GM20000 (cell line): ENCODE measurements around the gene NPSR1.
"Not testable (repeated sequence)": the region's sequence is repeated elsewhere in the genome, so short reads cannot be mapped to it uniquely, and the experiment has no call there.

Experiments used
- DNase-seq: peaks from one replicate; pipeline ENCODE4 v3.0.0; 2012; ENCODE audit warnings: low spot score
- CTCF ChIP-seq: IDR thresholded peaks from 2 replicates; pipeline ENCODE4 v1.5.1; 2012; ENCODE audit warnings: mild to moderate bottlenecking, control low read depth; ENCODE audit errors: extremely low read depth, missing control alignments

Gene NPSR1

GRCh38 chr7:34657632-34658268, at the start of gene NPSR1:
Gene NPSR1 (plus strand): TSS chr7:34658218. CDS start chr7:34658413, 195 bp downstream.
- DNase-seq: no peak
- no peak for TF ChIP-seq CTCF

- no peak for DNase-seq
These were observed 45.4 kb upstream of the NPSR1 start for GRCh38 chr7:34612661-34613060.

GRCh38 chr7:34620425-34620824, 37.6 kb upstream of the NPSR1 start:
- TF ChIP-seq CTCF: no peak
- no peak for DNase-seq

More at GRCh38 chr7:34612661-34613060, 45.4 kb upstream of the NPSR1 start:
- TF ChIP-seq CTCF: no peak

GRCh38 chr7:34622182-34622581, 35.8 kb upstream of the NPSR1 start:
- TF ChIP-seq CTCF: no peak
- DNase-seq: no peak

- DNase-seq: no peak
- TF ChIP-seq CTCF: no peak
These were observed 35.2 kb upstream of the NPSR1 start for GRCh38 chr7:34622771-34623250.

GRCh38 chr7:34628618-34629017, 29.4 kb upstream of the NPSR1 start:
- DNase-seq: not testable (repeated sequence)

- no peak for TF ChIP-seq CTCF
- no peak for DNase-seq
These were observed 5.2 kb upstream of the NPSR1 start for GRCh38 chr7:34652809-34653208.

- no peak for TF ChIP-seq CTCF
These were observed 4.2 kb upstream of the NPSR1 start for GRCh38 chr7:34653787-34654186.

More at GRCh38 chr7:34653787-34654186, 4.2 kb upstream of the NPSR1 start:
- DNase-seq: no peak
